ENCODE data around the gene CACNG3.
"Not testable (repeated sequence)": the region's sequence is repeated elsewhere in the genome, so short reads cannot be mapped to it uniquely, and the experiment has no call there.

The CACNG3 gene

GRCh38 chr16:24336491-24336890 is 80.4 kb downstream of the CACNG3 start:
- no peak overlapping the region for H3K4me3 ChIP-seq (ENCODE audit: low read depth, low read length)
- TF ChIP-seq, protein P1, sequence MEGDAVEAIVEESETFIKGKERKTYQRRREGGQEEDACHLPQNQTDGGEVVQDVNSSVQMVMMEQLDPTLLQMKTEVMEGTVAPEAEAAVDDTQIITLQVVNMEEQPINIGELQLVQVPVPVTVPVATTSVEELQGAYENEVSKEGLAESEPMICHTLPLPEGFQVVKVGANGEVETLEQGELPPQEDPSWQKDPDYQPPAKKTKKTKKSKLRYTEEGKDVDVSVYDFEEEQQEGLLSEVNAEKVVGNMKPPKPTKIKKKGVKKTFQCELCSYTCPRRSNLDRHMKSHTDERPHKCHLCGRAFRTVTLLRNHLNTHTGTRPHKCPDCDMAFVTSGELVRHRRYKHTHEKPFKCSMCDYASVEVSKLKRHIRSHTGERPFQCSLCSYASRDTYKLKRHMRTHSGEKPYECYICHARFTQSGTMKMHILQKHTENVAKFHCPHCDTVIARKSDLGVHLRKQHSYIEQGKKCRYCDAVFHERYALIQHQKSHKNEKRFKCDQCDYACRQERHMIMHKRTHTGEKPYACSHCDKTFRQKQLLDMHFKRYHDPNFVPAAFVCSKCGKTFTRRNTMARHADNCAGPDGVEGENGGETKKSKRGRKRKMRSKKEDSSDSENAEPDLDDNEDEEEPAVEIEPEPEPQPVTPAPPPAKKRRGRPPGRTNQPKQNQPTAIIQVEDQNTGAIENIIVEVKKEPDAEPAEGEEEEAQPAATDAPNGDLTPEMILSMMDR (IDR thresholded peaks at IDR 0.05; ENCODE audit: control insufficient read depth, extremely low read depth, insufficient read depth): no peak
- DNase-seq (ENCODE audit: low read depth): no peak

GRCh38 chr16:24337013-24337412 is 80.9 kb downstream of the CACNG3 start:
- no peak for DNase-seq (ENCODE audit: low read depth)
- TF ChIP-seq, protein P1 (IDR thresholded peaks at IDR 0.05; ENCODE audit: control insufficient read depth, extremely low read depth, insufficient read depth): no peak
- no peak overlapping the region for H3K4me3 ChIP-seq (ENCODE audit: low read depth, low read length)

GRCh38 chr16:24343829-24344228 is 87.7 kb downstream of the CACNG3 start:
- H3K4me3 ChIP-seq (ENCODE audit: low read depth, low read length); DNase-seq (ENCODE audit: low read depth): not testable (repeated sequence)

GRCh38 chr16:24344784-24345183 is 88.6 kb downstream of the CACNG3 start:
- H3K4me3 ChIP-seq (ENCODE audit: low read depth, low read length): no peak overlapping the region
- TF ChIP-seq, protein P1 (IDR thresholded peaks at IDR 0.05; ENCODE audit: control insufficient read depth, extremely low read depth, insufficient read depth): no peak
- no peak for DNase-seq (ENCODE audit: low read depth)

- TF ChIP-seq, protein P1 (IDR thresholded peaks at IDR 0.05; ENCODE audit: control insufficient read depth, extremely low read depth, insufficient read depth): no peak
- no peak for DNase-seq (ENCODE audit: low read depth)
- H3K4me3 ChIP-seq (ENCODE audit: low read depth, low read length): no peak overlapping the region
Measured at GRCh38 chr16:24345704-24346103, 89.6 kb downstream of the CACNG3 start.

GRCh38 chr16:24346734-24347133 is 90.6 kb downstream of the CACNG3 start:
- TF ChIP-seq, protein P1 (IDR thresholded peaks at IDR 0.05; ENCODE audit: control insufficient read depth, extremely low read depth, insufficient read depth): no peak
- H3K4me3 ChIP-seq (ENCODE audit: low read depth, low read length): no peak overlapping the region
- DNase-seq (ENCODE audit: low read depth): no peak

DNA sequence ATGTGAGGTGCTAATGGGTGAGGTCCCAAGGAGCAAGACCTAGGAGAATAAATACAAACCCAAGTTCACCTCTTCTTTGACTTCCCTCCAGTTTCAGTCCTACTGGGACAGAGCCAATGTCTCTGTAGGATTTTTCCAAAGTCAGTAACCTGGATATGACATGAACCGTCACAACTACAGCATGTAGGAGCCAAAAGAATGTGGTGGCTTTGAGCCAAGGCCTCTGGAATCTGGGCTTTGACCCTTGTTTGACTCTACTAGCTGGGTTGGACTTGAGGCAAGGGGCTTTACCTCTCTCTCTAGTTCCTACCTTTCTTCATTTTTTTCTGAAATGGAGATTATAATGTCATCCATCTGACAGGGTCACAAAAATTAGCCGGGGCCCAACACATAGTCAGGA is 91.4 kb downstream of the CACNG3 start:
- TF ChIP-seq, protein P1 (IDR thresholded peaks at IDR 0.05; ENCODE audit: control insufficient read depth, extremely low read depth, insufficient read depth): no peak
- no peak overlapping the region for H3K4me3 ChIP-seq (ENCODE audit: low read depth, low read length)
- no peak for DNase-seq (ENCODE audit: low read depth)
